Measurements from ENCODE around the gene C6orf141. TPM values are rescaled to one million over a fixed set of nuclear protein-coding genes. Genes with fewer than 3 reads are reported as not detected.

The C6orf141 gene
- total RNA-seq, 1 experiment from 2014 or later = 60.9 TPM

- BruUV-seq (replicated peaks) = TSS peak; percentile 28
- peak overlapping the region; percentile 75 for H3K27ac Mint-ChIP-seq (ENCODE audit: unreplicated experiment)
- H3K4me1 Mint-ChIP-seq (ENCODE audit: low read depth, unreplicated experiment) = peaks cover 21% of the 10 kb centered on the region
- intact Hi-C loops (cut with micrococcal nuclease; ENCODE audit: unreplicated experiment) = loop anchor here (2.0 kb wide), 1 partner anchor 18 kb away; no protein-coding TSS in a partner anchor
- CTCF ChIA-PET = interaction anchor here (1.1 to 1.9 kb wide), 5 partner anchors 10 to 98 kb away, joined by 4 to 24 read pairs (median 6); no protein-coding TSS in a partner anchor
- H3K27me3 Mint-ChIP-seq (ENCODE audit: unreplicated experiment) = no peaks in the 10 kb centered on the region
- H3K9me3 Mint-ChIP-seq (ENCODE audit: low read depth, unreplicated experiment) = no peaks in the 10 kb centered on the region
- peaks cover 55% of the 10 kb centered on the region for H3K36me3 Mint-ChIP-seq (ENCODE audit: insufficient read depth, unreplicated experiment)
- DNase-seq = peak; percentile 33
- TF ChIP-seq CTCF (IDR thresholded peaks at IDR 0.05; ENCODE audit: unreplicated experiment) = no peak
- H3K4me3 Mint-ChIP-seq (ENCODE audit: low read depth, unreplicated experiment) = peak overlapping the region; percentile 79
Observed at GRCh38 chr6:49551078-49551865, 804 bp downstream of the C6orf141 start.

GRCh38 chr6:49551866-49552129 is 1.3 kb downstream of the C6orf141 start:
- BruUV-seq (replicated peaks) = no TSS peak
- CTCF ChIA-PET = no interaction called here

GRCh38 chr6:49552596-49552995 is 2.1 kb downstream of the C6orf141 start:
- Mint-ChIP-seq H3K4me3 (ENCODE audit: low read depth, unreplicated experiment) (peak overlapping the region; percentile 79), H3K36me3 (ENCODE audit: insufficient read depth, unreplicated experiment) (peaks cover 61% of the 10 kb centered on the region), H3K9me3 (ENCODE audit: low read depth, unreplicated experiment) (no peaks in the 10 kb centered on the region), H3K27ac (ENCODE audit: unreplicated experiment) (peak overlapping the region; percentile 74), H3K4me1 (ENCODE audit: low read depth, unreplicated experiment) (peaks cover 24% of the 10 kb centered on the region), H3K27me3 (ENCODE audit: unreplicated experiment) (no peaks in the 10 kb centered on the region)
- TF ChIP-seq CTCF (IDR thresholded peaks at IDR 0.05; ENCODE audit: unreplicated experiment) = no peak
- DNase-seq = no peak
- intact Hi-C loops (cut with micrococcal nuclease; ENCODE audit: unreplicated experiment) = no loop called here
- BruUV-seq (replicated peaks) = no TSS peak
- CTCF ChIA-PET = no interaction called here

More at GRCh38 chr6:49551866-49552129, 1.3 kb downstream of the C6orf141 start:
- TF ChIP-seq CTCF (IDR thresholded peaks at IDR 0.05; ENCODE audit: unreplicated experiment) = no peak
- intact Hi-C loops (cut with micrococcal nuclease; ENCODE audit: unreplicated experiment) = loop anchor here (2.0 kb wide), 1 partner anchor 17 kb away; no protein-coding TSS in a partner anchor
- peaks cover 60% of the 10 kb centered on the region for H3K36me3 Mint-ChIP-seq (ENCODE audit: insufficient read depth, unreplicated experiment)
- H3K27ac Mint-ChIP-seq (ENCODE audit: unreplicated experiment) = peak overlapping the region; percentile 75
- no peak for DNase-seq
- H3K9me3 Mint-ChIP-seq (ENCODE audit: low read depth, unreplicated experiment) = no peaks in the 10 kb centered on the region
- H3K4me3 Mint-ChIP-seq (ENCODE audit: low read depth, unreplicated experiment) = peak overlapping the region; percentile 79
- peaks cover 21% of the 10 kb centered on the region for H3K4me1 Mint-ChIP-seq (ENCODE audit: low read depth, unreplicated experiment)
- H3K27me3 Mint-ChIP-seq (ENCODE audit: unreplicated experiment) = no peaks in the 10 kb centered on the region

GRCh38 chr6:49553384-49553783 is 2.9 kb downstream of the C6orf141 start:
- peak overlapping the region; percentile 74 for H3K27ac Mint-ChIP-seq (ENCODE audit: unreplicated experiment)
- H3K27me3 Mint-ChIP-seq (ENCODE audit: unreplicated experiment) = no peaks in the 10 kb centered on the region
- DNase-seq = no peak
- TF ChIP-seq CTCF (IDR thresholded peaks at IDR 0.05; ENCODE audit: unreplicated experiment) = no peak
- peaks cover 67% of the 10 kb centered on the region for H3K36me3 Mint-ChIP-seq (ENCODE audit: insufficient read depth, unreplicated experiment)
- H3K4me1 Mint-ChIP-seq (ENCODE audit: low read depth, unreplicated experiment) = peaks cover 32% of the 10 kb centered on the region
- intact Hi-C loops (cut with micrococcal nuclease; ENCODE audit: unreplicated experiment) = no loop called here
- CTCF ChIA-PET = interaction anchor here (1.1 to 1.4 kb wide), 3 partner anchors 12 to 25 kb away, joined by 3 to 9 read pairs (median 7); no protein-coding TSS in a partner anchor
- H3K4me3 Mint-ChIP-seq (ENCODE audit: low read depth, unreplicated experiment) = peak overlapping the region; percentile 79
- no TSS peak for BruUV-seq (replicated peaks)
- no peaks in the 10 kb centered on the region for H3K9me3 Mint-ChIP-seq (ENCODE audit: low read depth, unreplicated experiment)

Measured in Calu3 (cell line).